ENCODE measurements around the gene THY1. TPM values are rescaled to one million over a fixed set of nuclear protein-coding genes. Genes with fewer than 3 reads are reported as not detected.

Gene THY1
- total RNA-seq, 1 donor from 2014 or later, result 215 TPM

DNA sequence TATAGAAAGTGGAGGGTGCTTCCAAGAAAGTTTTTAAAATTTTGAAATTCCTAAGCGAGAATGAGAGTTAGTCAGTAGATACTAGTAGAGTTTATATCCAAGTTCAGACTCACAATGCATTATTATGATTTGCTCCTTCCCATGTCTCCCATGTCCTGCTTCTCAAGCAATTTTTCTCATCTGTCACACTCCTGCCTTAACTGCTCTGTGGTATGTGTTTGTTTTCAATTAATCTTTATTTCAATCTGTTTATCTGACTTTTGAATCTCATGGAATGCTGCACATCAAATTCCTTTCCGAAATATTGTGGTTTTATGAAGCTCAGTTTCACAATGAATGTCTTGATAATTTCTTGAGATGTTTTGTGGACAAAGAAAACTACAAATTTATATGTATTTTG is 18.1 kb downstream of the THY1 start:
- no peak for DNase-seq (ENCODE audit: low spot score)
- TF ChIP-seq CTCF (IDR thresholded peaks at IDR 0.05), result no peak
- Mint-ChIP-seq H3K4me3 (ENCODE audit: unreplicated experiment) (no peak overlapping the region), H3K4me1 (ENCODE audit: low read depth) (peaks cover 9% of the 10 kb centered on the region), H3K9me3 (ENCODE audit: low read depth) (peaks cover 21% of the 10 kb centered on the region), H3K27ac (ENCODE audit: unreplicated experiment) (no peak overlapping the region), H3K27me3 (ENCODE audit: low read depth) (peaks cover 3% of the 10 kb centered on the region), H3K36me3 (ENCODE audit: low read depth) (peaks cover 10% of the 10 kb centered on the region)

- H3K27me3 Mint-ChIP-seq (ENCODE audit: low read depth), result peaks cover 7% of the 10 kb centered on the region
- TF ChIP-seq CTCF (IDR thresholded peaks at IDR 0.05), result no peak
- no peak for DNase-seq (ENCODE audit: low spot score)
Measured at GRCh38 chr11:119403021-119403420, 20.0 kb downstream of the THY1 start.

DNA sequence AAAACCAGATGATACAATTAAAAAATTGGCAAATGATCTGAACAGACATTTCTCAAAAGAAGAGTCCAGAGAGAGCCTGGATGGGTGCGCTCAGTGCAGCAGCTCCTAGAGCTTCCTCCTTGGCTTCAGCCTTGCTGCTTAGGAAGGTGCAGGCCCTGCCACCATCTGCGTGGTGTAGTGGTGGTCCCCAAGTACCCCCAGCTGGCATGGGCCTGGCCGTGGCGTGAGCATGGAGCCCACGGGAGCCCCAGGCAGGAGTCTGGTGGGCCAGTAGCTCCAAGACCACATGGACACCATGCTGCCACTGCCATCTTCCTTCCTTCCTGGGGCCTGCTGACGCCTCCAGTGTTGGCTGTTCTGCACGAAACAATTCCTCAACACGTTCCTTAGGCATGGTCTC is 20.5 kb downstream of the THY1 start:
- peaks cover 42% of the 10 kb centered on the region for H3K9me3 Mint-ChIP-seq (ENCODE audit: low read depth)

More at GRCh38 chr11:119403021-119403420, 20.0 kb downstream of the THY1 start:
- Mint-ChIP-seq H3K27ac (ENCODE audit: unreplicated experiment) (peak overlapping the region; percentile 62), H3K4me3 (ENCODE audit: unreplicated experiment) (no peak overlapping the region), H3K9me3 (ENCODE audit: low read depth) (peaks cover 37% of the 10 kb centered on the region), H3K36me3 (ENCODE audit: low read depth) (peaks cover 17% of the 10 kb centered on the region), H3K4me1 (ENCODE audit: low read depth) (peaks cover 9% of the 10 kb centered on the region)

DNA sequence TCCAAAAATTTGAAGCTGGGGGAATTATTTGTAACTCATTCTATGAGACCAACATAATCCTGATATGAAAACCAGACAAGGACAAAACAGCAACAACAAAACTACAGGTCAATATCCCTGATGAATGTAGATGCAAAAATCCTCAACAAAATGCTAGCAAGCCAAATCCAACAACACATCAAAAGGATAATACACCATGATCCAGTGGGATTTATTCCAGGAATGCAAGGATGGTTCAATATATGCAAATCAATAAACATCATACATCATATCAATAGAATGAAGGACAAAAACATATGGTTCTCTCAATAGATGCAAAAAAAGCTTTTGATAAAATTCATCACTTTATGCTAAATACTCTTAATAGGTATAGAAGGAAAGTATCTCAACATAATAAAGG is 22.1 kb downstream of the THY1 start:
- Mint-ChIP-seq H3K9me3 (ENCODE audit: low read depth) (peaks cover 42% of the 10 kb centered on the region), H3K4me3 (ENCODE audit: unreplicated experiment) (no peak overlapping the region), H3K27me3 (ENCODE audit: low read depth) (peaks cover 7% of the 10 kb centered on the region), H3K27ac (ENCODE audit: unreplicated experiment) (no peak overlapping the region), H3K4me1 (ENCODE audit: low read depth) (peaks cover 9% of the 10 kb centered on the region), H3K36me3 (ENCODE audit: low read depth) (peaks cover 20% of the 10 kb centered on the region)
- DNase-seq (ENCODE audit: low spot score), result no peak
- TF ChIP-seq CTCF (IDR thresholded peaks at IDR 0.05), result no peak

More for the DNA sequence above, 20.5 kb downstream of the THY1 start:
- no peak overlapping the region for H3K4me3 Mint-ChIP-seq (ENCODE audit: unreplicated experiment)
- H3K36me3 Mint-ChIP-seq (ENCODE audit: low read depth), result peaks cover 20% of the 10 kb centered on the region
- no peak for DNase-seq (ENCODE audit: low spot score)
- no peak for TF ChIP-seq CTCF (IDR thresholded peaks at IDR 0.05)
- peaks cover 7% of the 10 kb centered on the region for H3K27me3 Mint-ChIP-seq (ENCODE audit: low read depth)
- no peak overlapping the region for H3K27ac Mint-ChIP-seq (ENCODE audit: unreplicated experiment)
- peaks cover 9% of the 10 kb centered on the region for H3K4me1 Mint-ChIP-seq (ENCODE audit: low read depth)

DNA sequence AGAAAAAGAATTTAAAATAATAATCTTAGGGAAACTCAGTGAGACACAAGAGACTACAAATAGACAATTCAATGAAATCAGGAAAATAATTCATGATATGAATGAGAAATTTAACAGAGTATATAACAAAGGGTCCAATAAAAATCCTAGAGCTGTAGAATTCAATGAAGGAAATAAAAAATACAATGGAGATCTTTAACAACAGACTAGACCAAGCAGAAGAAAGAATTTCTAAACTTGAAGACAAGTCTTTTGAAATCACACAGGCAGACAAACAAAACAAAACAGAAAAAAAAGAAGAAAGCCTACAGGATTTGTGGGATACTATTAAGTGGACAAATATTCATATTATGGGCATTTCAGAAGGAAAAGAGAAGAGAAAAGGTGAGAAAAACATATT is 25.2 kb downstream of the THY1 start:
- TF ChIP-seq CTCF (IDR thresholded peaks at IDR 0.05), result no peak
- H3K36me3 Mint-ChIP-seq (ENCODE audit: low read depth), result peaks cover 20% of the 10 kb centered on the region
- H3K4me1 Mint-ChIP-seq (ENCODE audit: low read depth), result peaks cover under 1% of the 10 kb centered on the region
- peaks cover 25% of the 10 kb centered on the region for H3K27me3 Mint-ChIP-seq (ENCODE audit: low read depth)
- H3K27ac Mint-ChIP-seq (ENCODE audit: unreplicated experiment), result no peak overlapping the region
- H3K4me3 Mint-ChIP-seq (ENCODE audit: unreplicated experiment), result no peak overlapping the region
- DNase-seq (ENCODE audit: low spot score), result no peak
- peaks cover 42% of the 10 kb centered on the region for H3K9me3 Mint-ChIP-seq (ENCODE audit: low read depth)
